NCI-H748 treated with DMSO at 0.1 percent for 48 hours (cell line): ENCODE results near the gene HHAT.

Source experiments
- DNase-seq: peaks from one replicate; lab custom pipeline; 2025; lab: John Stamatoyannopoulos, UW

The HHAT gene

GRCh38 chr1:210723646-210724045 lies 394.9 kb downstream of the HHAT start:
- DNase-seq: no peak

- DNase-seq: no peak
These were observed 396.1 kb downstream of the HHAT start for GRCh38 chr1:210724768-210725167.
